GM18499 (cell line): Measurements from ENCODE around the gene SRPK1.

Source experiments
- ATAC-seq: cut with Tn5 transposase; IDR thresholded peaks from one replicate; pipeline ENCODE4 v1.9.1; 2021; ENCODE audit warnings: moderate number of reproducible peaks; ENCODE audit not compliant: insufficient read depth, unreplicated experiment

SRPK1 gene

GRCh38 chr6:35905141-35905785, 15.6 kb downstream of the SRPK1 start:
- no peak for ATAC-seq

GRCh38 chr6:35903679-35904078, 17.2 kb downstream of the SRPK1 start:
- no peak for ATAC-seq

GRCh38 chr6:35900448-35900847, 20.4 kb downstream of the SRPK1 start:
- ATAC-seq, result no peak

- no peak for ATAC-seq
Observed at GRCh38 chr6:35898003-35898402, 22.9 kb downstream of the SRPK1 start.

- no peak for ATAC-seq
Observed at GRCh38 chr6:35897486-35897885, 23.4 kb downstream of the SRPK1 start.

- ATAC-seq, result no peak
Observed at GRCh38 chr6:35897036-35897435, 23.9 kb downstream of the SRPK1 start.

- ATAC-seq, result no peak
Observed at GRCh38 chr6:35896228-35896627, 24.7 kb downstream of the SRPK1 start.

GRCh38 chr6:35895560-35895959, 25.3 kb downstream of the SRPK1 start:
- no peak for ATAC-seq

- ATAC-seq, result no peak
Observed at GRCh38 chr6:35894776-35895175, 26.1 kb downstream of the SRPK1 start.

- ATAC-seq, result no peak
Observed at GRCh38 chr6:35893246-35893645, 27.7 kb downstream of the SRPK1 start.

- ATAC-seq, result no peak
Observed at GRCh38 chr6:35892482-35892881, 28.4 kb downstream of the SRPK1 start.

- no peak for ATAC-seq
Observed at GRCh38 chr6:35879151-35879550, 41.7 kb downstream of the SRPK1 start.

- ATAC-seq, result no peak
Observed at GRCh38 chr6:35876902-35877301, 44.0 kb downstream of the SRPK1 start.

- ATAC-seq, result no peak
Observed at GRCh38 chr6:35874730-35875129, 46.2 kb downstream of the SRPK1 start.

GRCh38 chr6:35859367-35859766, 61.5 kb downstream of the SRPK1 start:
- ATAC-seq, result no peak

- ATAC-seq, result no peak
Observed at GRCh38 chr6:35857853-35858252, 63.0 kb downstream of the SRPK1 start.

- ATAC-seq, result no peak
Observed at GRCh38 chr6:35856250-35856649, 64.6 kb downstream of the SRPK1 start.

GRCh38 chr6:35852994-35853393, 67.9 kb downstream of the SRPK1 start:
- no peak for ATAC-seq

- ATAC-seq, result no peak
Observed at GRCh38 chr6:35850208-35850607, 70.7 kb downstream of the SRPK1 start.

- ATAC-seq, result no peak
Observed at GRCh38 chr6:35844290-35844689, 76.6 kb downstream of the SRPK1 start.

GRCh38 chr6:35842381-35842780, 78.5 kb downstream of the SRPK1 start:
- ATAC-seq, result no peak

GRCh38 chr6:35839019-35839418, 81.9 kb downstream of the SRPK1 start:
- ATAC-seq, result no peak

- ATAC-seq, result no peak
Observed at GRCh38 chr6:35833536-35833935, 87.4 kb downstream of the SRPK1 start.
